Measurements from ENCODE around the gene ITCH.

The ITCH gene

DNA sequence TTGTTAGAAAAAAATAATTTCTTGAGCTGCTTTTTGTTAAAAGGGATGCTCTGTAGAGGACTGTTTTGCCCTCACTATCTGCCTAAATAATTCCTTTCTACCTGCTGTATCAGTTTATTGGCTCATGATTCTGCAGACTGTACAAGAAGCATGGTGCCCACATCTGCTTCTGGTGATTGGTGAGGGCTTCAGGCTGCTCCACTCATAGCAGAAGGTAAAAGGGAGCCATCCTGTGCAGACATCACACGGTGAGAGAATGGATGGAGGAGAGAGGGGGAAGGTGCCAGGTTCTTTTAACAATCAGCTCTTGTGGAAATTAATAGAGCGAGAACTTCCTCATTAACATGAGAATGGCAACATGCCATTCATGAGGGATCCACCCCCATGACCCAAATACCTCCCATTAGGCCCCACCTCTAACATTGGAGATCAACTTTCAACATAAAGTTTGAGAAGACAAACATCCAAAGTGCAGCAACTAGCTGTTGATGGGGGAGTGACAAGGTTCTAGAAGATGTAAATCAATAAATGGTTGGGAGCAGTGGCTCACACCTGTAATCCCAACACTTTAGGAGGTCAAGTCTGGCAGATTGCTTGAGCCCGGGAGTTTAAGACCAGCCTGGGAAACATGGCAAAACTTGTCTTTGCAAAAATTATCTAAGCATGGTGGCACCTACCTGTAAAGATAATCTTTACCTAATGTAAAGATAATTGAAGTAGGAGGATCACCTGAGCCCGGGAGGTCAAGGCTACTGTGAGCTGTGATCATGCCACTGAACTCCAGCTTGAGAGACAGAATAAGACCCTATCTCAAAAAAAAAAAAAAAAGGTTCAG lies 44.2 kb upstream of the ITCH start:
- Histone ChIP-seq H3K27ac (ENCODE audit: extremely low read depth, low read depth, low read length) (no peak overlapping the region), H3K36me3 (ENCODE audit: control insufficient read depth in 2 of 2, insufficient read depth in 1 of 2, low read length in 2 of 2) (no peaks in the 10 kb centered on the region), H3K9me3 (ENCODE audit: control insufficient read depth, insufficient read depth, low read depth, low read length) (no peaks in the 10 kb centered on the region), H3K4me1 (ENCODE audit: control insufficient read depth, insufficient read depth, low read length) (no peaks in the 10 kb centered on the region), H3K4me3 (ENCODE audit: low read depth, low read length) (no peak overlapping the region)
- ChIA-PET POLR2A (no interaction called here), CTCF (interaction anchor here (0.6 to 1.9 kb wide), 5 partner anchors 132 to 451 kb away, joined by 3 to 4 read pairs (median 4); no protein-coding TSS in a partner anchor)
- TF ChIP-seq, protein P1, sequence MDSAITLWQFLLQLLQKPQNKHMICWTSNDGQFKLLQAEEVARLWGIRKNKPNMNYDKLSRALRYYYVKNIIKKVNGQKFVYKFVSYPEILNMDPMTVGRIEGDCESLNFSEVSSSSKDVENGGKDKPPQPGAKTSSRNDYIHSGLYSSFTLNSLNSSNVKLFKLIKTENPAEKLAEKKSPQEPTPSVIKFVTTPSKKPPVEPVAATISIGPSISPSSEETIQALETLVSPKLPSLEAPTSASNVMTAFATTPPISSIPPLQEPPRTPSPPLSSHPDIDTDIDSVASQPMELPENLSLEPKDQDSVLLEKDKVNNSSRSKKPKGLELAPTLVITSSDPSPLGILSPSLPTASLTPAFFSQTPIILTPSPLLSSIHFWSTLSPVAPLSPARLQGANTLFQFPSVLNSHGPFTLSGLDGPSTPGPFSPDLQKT (IDR thresholded peaks at IDR 0.05; ENCODE audit: borderline replicate concordance, low read depth, low read length): no peak
- TF ChIP-seq PATZ1 (tag by site-specific recombination; IDR thresholded peaks at IDR 0.05): no peak
- TF ChIP-seq WT1 (tag by site-specific recombination; IDR thresholded peaks at IDR 0.05): no peak
- no peak for TF ChIP-seq ZNF792 (tag by site-specific recombination; IDR thresholded peaks at IDR 0.05)
- no peak for TF ChIP-seq TCF7L2 (IDR thresholded peaks at IDR 0.05; ENCODE audit: borderline replicate concordance, low read depth, low read length)
- TF ChIP-seq HOXC10 (CRISPR knock-in tag; IDR thresholded peaks at IDR 0.05): no peak
- no peak for TF ChIP-seq ZNF133 (tag by site-specific recombination; IDR thresholded peaks at IDR 0.05)

DNA sequence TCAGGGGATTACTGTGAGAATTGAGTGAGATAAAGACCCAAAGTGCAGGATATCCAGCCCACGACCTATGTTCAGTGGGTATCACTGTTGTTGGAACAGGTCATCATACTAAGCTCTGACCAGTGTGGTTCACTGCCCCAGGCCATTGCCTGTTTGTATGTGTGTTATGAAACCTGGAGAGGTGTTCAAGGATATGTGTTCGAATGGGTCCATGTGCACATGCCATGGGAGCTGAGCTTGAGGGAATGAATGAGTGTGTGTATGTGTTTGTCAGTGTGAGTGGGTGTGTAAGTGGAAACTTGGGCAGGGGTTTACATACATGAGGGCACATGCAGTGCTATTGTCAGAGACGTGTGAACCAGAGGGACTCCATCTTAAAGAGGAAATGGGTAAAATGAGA lies 42.2 kb upstream of the ITCH start:
- POLR2A ChIA-PET: no interaction called here

GRCh38 chr20:34322267-34323105 lies 40.6 kb upstream of the ITCH start:
- H3K36me3 ChIP-seq (ENCODE audit: control insufficient read depth in 2 of 2, insufficient read depth in 1 of 2, low read length in 2 of 2): no peaks in the 10 kb centered on the region
- H3K27ac ChIP-seq (ENCODE audit: extremely low read depth, low read depth, low read length): no peak overlapping the region
- H3K4me3 ChIP-seq (ENCODE audit: low read depth, low read length): no peak overlapping the region
- ChIA-PET CTCF (interaction anchor here (1.8 kb wide), 1 partner anchor 10 kb away, joined by 13 read pairs; no protein-coding TSS in a partner anchor), POLR2A (interaction anchor here (0.5 kb wide), 1 partner anchor 68 kb away, joined by 5 read pairs; no protein-coding TSS in a partner anchor)
- H3K9me3 ChIP-seq (ENCODE audit: control insufficient read depth, insufficient read depth, low read depth, low read length): no peaks in the 10 kb centered on the region
- H3K4me1 ChIP-seq (ENCODE audit: control insufficient read depth, insufficient read depth, low read length): no peaks in the 10 kb centered on the region
- TF ChIP-seq ZNF2 (tag by site-specific recombination; IDR thresholded peaks at IDR 0.05) (no peak), INSM2 (tag by site-specific recombination; IDR thresholded peaks at IDR 0.05) (no peak), ZFHX2 (tag by site-specific recombination; conservative IDR thresholded peaks at IDR 0.05) (peak; percentile 15; the same call in 1 of the 2 replicates), ZNF37A (tag by site-specific recombination; IDR thresholded peaks at IDR 0.05) (no peak), ZNF280D (tag by site-specific recombination; IDR thresholded peaks at IDR 0.05) (no peak), ZNF426 (tag by site-specific recombination; IDR thresholded peaks at IDR 0.05) (no peak)
- TF ChIP-seq, protein P2, sequence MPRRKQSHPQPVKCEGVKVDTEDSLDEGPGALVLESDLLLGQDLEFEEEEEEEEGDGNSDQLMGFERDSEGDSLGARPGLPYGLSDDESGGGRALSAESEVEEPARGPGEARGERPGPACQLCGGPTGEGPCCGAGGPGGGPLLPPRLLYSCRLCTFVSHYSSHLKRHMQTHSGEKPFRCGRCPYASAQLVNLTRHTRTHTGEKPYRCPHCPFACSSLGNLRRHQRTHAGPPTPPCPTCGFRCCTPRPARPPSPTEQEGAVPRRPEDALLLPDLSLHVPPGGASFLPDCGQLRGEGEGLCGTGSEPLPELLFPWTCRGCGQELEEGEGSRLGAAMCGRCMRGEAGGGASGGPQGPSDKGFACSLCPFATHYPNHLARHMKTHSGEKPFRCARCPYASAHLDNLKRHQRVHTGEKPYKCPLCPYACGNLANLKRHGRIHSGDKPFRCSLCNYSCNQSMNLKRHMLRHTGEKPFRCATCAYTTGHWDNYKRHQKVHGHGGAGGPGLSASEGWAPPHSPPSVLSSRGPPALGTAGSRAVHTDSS (tag by site-specific recombination; IDR thresholded peaks at IDR 0.05): 0 out of 2 replicates have a peak, but pooled peaks have one; percentile 30
- TF ChIP-seq, protein P3, sequence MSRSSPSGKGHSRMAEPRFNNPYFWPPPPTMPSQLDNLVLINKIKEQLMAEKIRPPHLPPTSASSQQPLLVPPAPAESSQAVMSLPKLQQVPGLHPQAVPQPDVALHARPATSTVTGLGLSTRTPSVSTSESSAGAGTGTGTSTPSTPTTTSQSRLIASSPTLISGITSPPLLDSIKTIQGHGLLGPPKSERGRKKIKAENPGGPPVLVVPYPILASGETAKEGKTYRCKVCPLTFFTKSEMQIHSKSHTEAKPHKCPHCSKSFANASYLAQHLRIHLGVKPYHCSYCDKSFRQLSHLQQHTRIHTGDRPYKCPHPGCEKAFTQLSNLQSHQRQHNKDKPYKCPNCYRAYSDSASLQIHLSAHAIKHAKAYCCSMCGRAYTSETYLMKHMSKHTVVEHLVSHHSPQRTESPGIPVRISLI (tag by site-specific recombination; IDR thresholded peaks at IDR 0.05): no peak

More for the DNA sequence above, 42.2 kb upstream of the ITCH start:
- TF ChIP-seq ZNF423 (tag by site-specific recombination; IDR thresholded peaks at IDR 0.05) (no peak), GLI2 (tag by site-specific recombination; IDR thresholded peaks at IDR 0.05; ENCODE audit: borderline replicate concordance, low read depth) (no peak), ZNF473 (tag by site-specific recombination; IDR thresholded peaks at IDR 0.05) (no peak), ZNF350 (tag by site-specific recombination; IDR thresholded peaks at IDR 0.05) (no peak), ZNF211 (tag by site-specific recombination; IDR thresholded peaks at IDR 0.05; ENCODE audit: low read depth) (no peak)
- no peak overlapping the region for H3K27ac ChIP-seq (ENCODE audit: extremely low read depth, low read depth, low read length)
- H3K4me1 ChIP-seq (ENCODE audit: control insufficient read depth, insufficient read depth, low read length): no peaks in the 10 kb centered on the region
- H3K9me3 ChIP-seq (ENCODE audit: control insufficient read depth, insufficient read depth, low read depth, low read length): no peaks in the 10 kb centered on the region
- CTCF ChIA-PET: interaction anchor here (1.3 kb wide), 1 partner anchor 8 kb away, joined by 6 read pairs; no protein-coding TSS in a partner anchor
- no peak overlapping the region for H3K4me3 ChIP-seq (ENCODE audit: low read depth, low read length)
- H3K36me3 ChIP-seq (ENCODE audit: control insufficient read depth in 2 of 2, insufficient read depth in 1 of 2, low read length in 2 of 2): no peaks in the 10 kb centered on the region
